H1 (cell line): ENCODE data around the gene S1PR1. TPM values are rescaled to one million over a fixed set of nuclear protein-coding genes. Genes with fewer than 3 reads are reported as not detected.

ENCODE experiments used
- CTCF ChIA-PET: fragments of 300-600 bp; sonication (Branson Sonifier 250); formaldehyde crosslinking; loops from one replicate; lab custom pipeline; 2021; ENCODE audit not compliant: partially characterized antibody; lab: Charles Lee
- POLR2A ChIA-PET: fragments of 300-600 bp; sonication (Branson Sonifier 250); formaldehyde crosslinking; loops from one replicate; lab custom pipeline; 2021; ENCODE audit warnings: inconsistent platforms; ENCODE audit not compliant: partially characterized antibody; lab: Charles Lee
- DNase-seq, 2 experiments: peaks; one replicate each; pipeline versions ENCODE4 v3.0.0 to v3.0.0-alpha.2; 2010 to 2022; ENCODE audit warnings: low spot score in 2 of 2, low read depth in 1 of 2, mixed read lengths in 1 of 2
- FAIRE-seq: peaks from 2 replicates; lab custom pipeline; 2011; peaks lifted over from hg19 to GRCh38; lab: Jason Lieb, UNC
- H2AFZ ChIP-seq: 2 replicates; pipeline ENCODE4 v1.8.1; 2012; ENCODE audit warnings: low read length, inconsistent platforms
- H2AK5ac ChIP-seq: 2 replicates; pipeline ENCODE4 v1.6.1; 2013; ENCODE audit warnings: low read depth, low read length
- H2BK120ac ChIP-seq: replicated peaks from 2 replicates; pipeline ENCODE3; 2013; ENCODE audit warnings: low read depth, low read length, inconsistent platforms
- H2BK12ac ChIP-seq: 2 replicates; pipeline ENCODE4 v1.6.1; 2013; ENCODE audit warnings: low read depth, low read length
- H2BK15ac ChIP-seq: 2 replicates; pipeline ENCODE4 v1.6.1; 2013; ENCODE audit warnings: low read length
- H2BK20ac ChIP-seq: 2 replicates; pipeline ENCODE4 v1.6.1; 2013; ENCODE audit warnings: low read length
- H2BK5ac ChIP-seq: 2 replicates; pipeline ENCODE4 v1.6.1; 2013; ENCODE audit warnings: low read depth, low read length
- H3K14ac ChIP-seq: 2 replicates; pipeline ENCODE4 v1.6.1; 2013; ENCODE audit warnings: inconsistent platforms; ENCODE audit not compliant: insufficient read length
- H3K18ac ChIP-seq: 2 replicates; pipeline ENCODE4 v1.6.1; 2013; ENCODE audit warnings: low read length; ENCODE audit errors: extremely low read depth
- H3K23ac ChIP-seq: 2 replicates; pipeline ENCODE4 v1.6.1; 2013; ENCODE audit warnings: inconsistent platforms; ENCODE audit not compliant: insufficient read length
- H3K23me2 ChIP-seq: 2 replicates; pipeline ENCODE4 v1.6.1; 2013; ENCODE audit warnings: low read depth, low read length
- H3K27ac ChIP-seq: 2 replicates; pipeline ENCODE4 v1.6.1; 2011; ENCODE audit warnings: low read depth, low read length, inconsistent platforms
- H3K27me3 ChIP-seq, 4 experiments: replicated peaks in 1 of 4; 1 replicate in 1 of 4; 2 replicates in 3 of 4; pipeline versions ENCODE4 v1.6.1 to v1.8.1; 2011 to 2013; ENCODE audit warnings: low read length in 3 of 4, mild to moderate bottlenecking in 3 of 4, inconsistent platforms in 2 of 4, mixed read lengths in 2 of 4, moderate library complexity in 1 of 4; ENCODE audit not compliant: control insufficient read depth in 3 of 4, insufficient read depth in 3 of 4; ENCODE audit errors: extremely low read depth in 1 of 4
- H3K36me3 ChIP-seq, 4 experiments: 2 replicates each; pipeline versions ENCODE4 v1.6.1 to v1.8.1; 2011 to 2013; ENCODE audit warnings: mild to moderate bottlenecking in 4 of 4, low read length in 3 of 4, moderate library complexity in 2 of 4, control low read depth in 1 of 4, inconsistent platforms in 1 of 4; ENCODE audit not compliant: insufficient read depth in 4 of 4, control insufficient read depth in 2 of 4
- H3K4ac ChIP-seq: replicated peaks from 2 replicates; pipeline ENCODE3; 2013; ENCODE audit warnings: low read length, low read depth, mixed read lengths, inconsistent platforms; ENCODE audit not compliant: insufficient read length
- H3K4me1 ChIP-seq, 4 experiments: replicated peaks in 1 of 4; 1 replicate in 1 of 4; 2 replicates in 3 of 4; pipeline versions ENCODE4 v1.6.1 to v1.8.1; 2011 to 2013; ENCODE audit warnings: low read length in 3 of 4, inconsistent platforms in 2 of 4, mixed read lengths in 1 of 4; ENCODE audit not compliant: insufficient read depth in 4 of 4, control insufficient read depth in 3 of 4
- H3K4me2 ChIP-seq, 2 experiments: 2 replicates each; pipeline versions ENCODE4 v1.6.1 to v1.8.1; 2011 to 2013; ENCODE audit warnings: low read depth in 2 of 2, low read length in 2 of 2, control low read depth in 1 of 2, inconsistent platforms in 1 of 2, mild to moderate bottlenecking in 1 of 2; ENCODE audit not compliant: insufficient read depth in 1 of 2
- H3K4me3 ChIP-seq, 4 experiments: fragments of 200-600, 300-600 bp in 1 of 4; sonication (generic), shearing (Covaris generic), sonication (Bioruptor Twin) in 1 of 4; 2 replicates each; pipeline versions ENCODE4 v1.5.1 to v1.8.1; 2011 to 2016; ENCODE audit warnings: low read length in 4 of 4, low read depth in 3 of 4, control low read depth in 2 of 4, inconsistent platforms in 2 of 4, mild to moderate bottlenecking in 2 of 4, mixed read lengths in 1 of 4, moderate library complexity in 1 of 4; ENCODE audit not compliant: insufficient read depth in 2 of 4; ENCODE audit errors: extremely low read depth in 1 of 4
- H3K56ac ChIP-seq: replicated peaks from 2 replicates; pipeline ENCODE3; 2013; ENCODE audit warnings: low read depth, mild to moderate bottlenecking, mixed read lengths, low read length, inconsistent platforms; ENCODE audit not compliant: insufficient read length
- H3K79me1 ChIP-seq: 2 replicates; pipeline ENCODE4 v1.6.1; 2013; ENCODE audit warnings: low read depth, low read length, control low read depth
- H3K79me2 ChIP-seq, 2 experiments: 2 replicates each; pipeline versions ENCODE4 v1.6.1 to v1.8.1; 2012 to 2013; ENCODE audit warnings: low read length in 2 of 2, mild to moderate bottlenecking in 2 of 2, inconsistent platforms in 1 of 2; ENCODE audit not compliant: insufficient read depth in 2 of 2, control insufficient read depth in 1 of 2
- H3K9ac ChIP-seq, 4 experiments: replicated peaks in 1 of 4; 1 replicate in 1 of 4; 2 replicates in 3 of 4; pipeline versions ENCODE4 v1.6.1 to v1.8.1; 2011 to 2013; ENCODE audit warnings: low read depth in 3 of 4, low read length in 3 of 4, control low read depth in 2 of 4, mild to moderate bottlenecking in 2 of 4, moderate library complexity in 2 of 4, inconsistent platforms in 1 of 4; ENCODE audit errors: extremely low read depth in 1 of 4
- H3K9me3 ChIP-seq, 2 experiments: 2 replicates each; pipeline versions ENCODE4 v1.6.1 to v1.8.1; 2012 to 2013; ENCODE audit warnings: mild to moderate bottlenecking in 2 of 2, moderate library complexity in 2 of 2, control low read depth in 1 of 2, inconsistent platforms in 1 of 2, low read depth in 1 of 2, low read length in 1 of 2, mixed read lengths in 1 of 2; ENCODE audit not compliant: insufficient read depth in 2 of 2
- H4K20me1 ChIP-seq, 2 experiments: replicated peaks in 1 of 2; 2 replicates each; pipeline versions ENCODE3 to v1.8.1; 2011 to 2013; ENCODE audit warnings: inconsistent platforms in 2 of 2, low read length in 2 of 2, mild to moderate bottlenecking in 1 of 2; ENCODE audit not compliant: insufficient read depth in 2 of 2, control insufficient read depth in 1 of 2
- H4K5ac ChIP-seq: 2 replicates; pipeline ENCODE4 v1.6.1; 2013; ENCODE audit warnings: low read length, low read depth, mixed read lengths, inconsistent platforms; ENCODE audit not compliant: insufficient read length
- H4K8ac ChIP-seq: 2 replicates; pipeline ENCODE4 v1.8.0; 2013; ENCODE audit warnings: mild to moderate bottlenecking, moderate library complexity, low read length, inconsistent platforms; ENCODE audit not compliant: insufficient read depth; ENCODE audit errors: extremely low read depth
- H4K91ac ChIP-seq: replicated peaks from 2 replicates; pipeline ENCODE3; 2013; ENCODE audit warnings: low read length, mixed read lengths, inconsistent platforms; ENCODE audit not compliant: insufficient read length
- ATF3 ChIP-seq: IDR thresholded peaks from 2 replicates; pipeline ENCODE4 v1.6.1; 2011; ENCODE audit warnings: low read depth, mild to moderate bottlenecking, low read length; ENCODE audit not compliant: insufficient read depth
- BCL11A ChIP-seq, 2 experiments: IDR thresholded peaks; one replicate each; pipeline ENCODE4 v1.6.1; 2011; ENCODE audit warnings: low read depth in 2 of 2, low read length in 2 of 2, mild to moderate bottlenecking in 2 of 2
- CHD2 ChIP-seq: IDR thresholded peaks from 2 replicates; pipeline ENCODE4 v1.6.1; 2012; ENCODE audit warnings: low read length, improper control_type of control experiment
- EP300 ChIP-seq, 2 experiments: IDR thresholded peaks; 1 replicate in 1 of 2; 2 replicates in 1 of 2; pipeline ENCODE4 v1.6.1; 2011 to 2012; ENCODE audit warnings: low read depth in 2 of 2, low read length in 2 of 2, mild to moderate bottlenecking in 2 of 2, borderline replicate concordance in 1 of 2, inconsistent platforms in 1 of 2, moderate library complexity in 1 of 2
- JUN ChIP-seq: IDR thresholded peaks from 2 replicates; pipeline ENCODE4 v1.6.1; 2011; ENCODE audit warnings: low read depth, mild to moderate bottlenecking, improper control_type of control experiment, low read length
- SRF ChIP-seq: IDR thresholded peaks from 2 replicates; pipeline ENCODE4 v1.6.1; 2011; ENCODE audit warnings: mild to moderate bottlenecking, low read depth, low read length, moderate library complexity
- TAF1 ChIP-seq: IDR thresholded peaks from 2 replicates; pipeline ENCODE4 v1.6.1; 2011; ENCODE audit warnings: mild to moderate bottlenecking, low read depth, low read length
- WGBS, 2 experiments: shearing (Covaris generic) in 1 of 2; methylation state at CpG; one replicate each; pipeline versions ENCODE4 v1.1.6 to v1.1.7; 2013 to 2015; ENCODE audit warnings: low lambda C conversion rate in 2 of 2, mixed read lengths in 2 of 2, inconsistent platforms in 1 of 2, low coverage in 1 of 2, missing lambda C conversion rate in 1 of 2; ENCODE audit not compliant: insufficient replicate concordance in 2 of 2, insufficient coverage in 1 of 2, insufficient read length in 1 of 2; ENCODE audit errors: extremely low coverage in 1 of 2, missing lambda C conversion rate in 1 of 2; 5-methylcytosine and 5-hydroxymethylcytosine counted together
- polyA plus RNA-seq, 7 experiments: library from polyadenylated mRNA; depleted of rRNA in 3 of 7; stranded (reverse) in 5 of 7; unstranded in 2 of 7; fragments of >200 nt in 5 of 7; fragments of 200-250 nt in 2 of 7; gene quantifications; 1 replicate in 5 of 7; 2 replicates in 1 of 7; 4 replicates in 1 of 7; pipeline versions ENCODE4 v1.2.1 to v1.2.3, GENCODE V29; 2011 to 2013; ENCODE audit warnings: missing spikeins in 2 of 7, mixed read lengths in 2 of 7
- total RNA-seq: library from RNA; stranded (reverse); fragmentation: NEBNext Ultra II Directional; extraction: Animal tissue kit (Norgen Biotek cat#: 25700); gene quantifications from 2 replicates; pipeline ENCODE4 v1.2.1, GENCODE V29; 2021

S1PR1 gene
- total and polyA plus RNA-seq, 2 of the 8 experiments (the other 6 are each of a cell fraction or from before 2014, with no cell fraction given): 3.5 to 5.5 TPM

- Histone ChIP-seq H2AFZ (no peak overlapping the region), H4K20me1 (no peaks in the 10 kb centered on the region), H4K91ac (no peak overlapping the region), H3K23ac (no peak overlapping the region), H3K9ac (no peak overlapping the region; a peak in 1 of 7 replicates), H3K4ac (no peak overlapping the region), H3K18ac (no peak overlapping the region), H2BK15ac (peak overlapping the region; percentile 81; the same call in 1 of the 2 replicates), H4K5ac (no peak overlapping the region), H2BK5ac (no peak overlapping the region), H2BK20ac (no peak overlapping the region), H2BK120ac (no peak overlapping the region), H3K56ac (no peak overlapping the region), H2AK5ac (no peak overlapping the region), H4K8ac (no peak overlapping the region), H3K79me1 (no peaks in the 10 kb centered on the region), H3K23me2 (peaks cover 18% of the 10 kb centered on the region), H2BK12ac (no peak overlapping the region), H3K36me3 (peaks cover 0 to 2% (median 0%) of the 10 kb centered on the region in 4 experiments; a peak in 1 of 8 replicates), H3K27ac (no peak overlapping the region), H3K4me1 (peaks cover 0 to 10% (median 6%) of the 10 kb centered on the region in 4 experiments; a peak in 5 of 7 replicates), H3K27me3 (peaks cover 0 to 27% (median 13%) of the 10 kb centered on the region in 4 experiments; a peak in 5 of 7 replicates), H3K4me3 (peak overlapping the region in 1 of 4 experiments; percentile 58; a peak in 1 of 8 replicates), H3K9me3 (no peaks in the 10 kb centered on the region), H3K14ac (no peak overlapping the region), H3K79me2 (no peaks in the 10 kb centered on the region), H3K4me2 (peak overlapping the region; percentile 89 to 96; a peak in 2 of 4 replicates)
- POLR2A ChIA-PET: interaction anchor here (1.7 kb wide), 1 partner anchor 23 kb away, joined by 3 read pairs; no protein-coding TSS in a partner anchor
- CTCF ChIA-PET: interaction anchor here (0.5 to 5.0 kb wide), 52 partner anchors 8 to 1429 kb away, joined by 3 to 41 read pairs (median 4); no protein-coding TSS in a partner anchor
- WGBS, 2 experiments: 21% methylated on average over 17 of the region's 17 CpGs; no CpG with 5 or more reads in 1 of the 2 experiments
- peak; percentile 59 to 96 for DNase-seq
- FAIRE-seq: no peak
- TF ChIP-seq BCL11A (IDR thresholded peaks at IDR 0.05; ENCODE audit: low read depth in 2 of 2, low read length in 2 of 2): no peak
- 0 out of 2 replicates have a peak, but pooled peaks have one; percentile 21 for TF ChIP-seq TAF1
- TF ChIP-seq CHD2: no peak; the same call in 1 of the 2 replicates
- no peak for TF ChIP-seq JUN
- TF ChIP-seq EP300 (IDR thresholded peaks at IDR 0.05; ENCODE audit: borderline replicate concordance in 1 of 2, low read depth in 2 of 2, low read length in 2 of 2): no peak
- no peak for TF ChIP-seq SRF
- peak; percentile 26; the same call in 1 of the 2 replicates for TF ChIP-seq ATF3
Measured at GRCh38 chr1:101238681-101239094, 1.9 kb downstream of the S1PR1 start.
